Stimulated activated naive CD8-positive, alpha-beta T cell treated with anti-CD3 and anti-CD28 coated beads, Interleukin-15, amount 100 ng/mL, for 72 hours (primary cell): Measurements from ENCODE around the gene ZNF740.
"Not testable (repeated sequence)": the region's sequence is repeated elsewhere in the genome, so short reads cannot be mapped to it uniquely, and the experiment has no call there.

Source experiments
- ATAC-seq: fragments of 150-1000 bp; cut with Tn5 transposase; 2 replicates; pipeline ENCODE4 v1.10.0; 2021; ENCODE audit warnings: mild to moderate bottlenecking, moderate library complexity
- DNase-seq, 2 donors: peaks; one replicate each; pipeline ENCODE4 v3.0.0; 2021 to 2022
- H3K27ac Mint-ChIP-seq, 2 donors: one replicate each; pipeline ENCODE4 v1.8.0; 2022; ENCODE audit warnings: mild to moderate bottlenecking in 2 of 2, mixed read lengths in 2 of 2, moderate library complexity in 2 of 2
- H3K27me3 Mint-ChIP-seq: one replicate; pipeline ENCODE4 v1.8.0; 2022; ENCODE audit warnings: mixed read lengths
- H3K4me1 Mint-ChIP-seq: one replicate; pipeline ENCODE4 v1.8.0; 2022; ENCODE audit warnings: mild to moderate bottlenecking, mixed read lengths
- H3K4me3 Mint-ChIP-seq, 2 donors: one replicate each; pipeline ENCODE4 v1.8.0; 2022; ENCODE audit warnings: mild to moderate bottlenecking in 2 of 2, mixed read lengths in 2 of 2, moderate library complexity in 1 of 2
- H3K9me3 Mint-ChIP-seq, 2 donors: one replicate each; pipeline ENCODE4 v1.8.0; 2022; ENCODE audit warnings: mixed read lengths in 2 of 2

Gene ZNF740

GRCh38 chr12:53180220-53180930 lies at the start of gene ZNF740, which contains the start of gene CSAD:
Gene ZNF740, plus strand, starts transcription at chr12:53180722. Its CDS starts 1,262 bp downstream, at chr12:53181984.
Gene CSAD, minus strand, starts transcription at chr12:53180925. Its CDS starts 7,455 bp downstream, at chr12:53173470.
- ATAC-seq = peak; percentile 98
- peak within 1 kb of the TSS; percentile 96 for H3K27ac Mint-ChIP-seq

GRCh38 chr12:53131844-53132243 lies 48.7 kb upstream of the ZNF740 start:
- Mint-ChIP-seq H3K9me3 (no peaks in the 10 kb centered on the region), H3K4me3 (no peak overlapping the region), H3K4me1 (no peaks in the 10 kb centered on the region), H3K27ac (no peak overlapping the region), H3K27me3 (no peaks in the 10 kb centered on the region)
- ATAC-seq (no peak), DNase-seq (no peak)

More at GRCh38 chr12:53180220-53180930, at the start of gene ZNF740, which contains the start of gene CSAD:
- peak; percentile 96 to 98 for DNase-seq
- Mint-ChIP-seq H3K27me3 (no peaks in the 10 kb centered on the region), H3K9me3 (no peaks in the 10 kb centered on the region), H3K4me3 (peak within 1 kb of the TSS; percentile 91 to 94), H3K4me1 (peaks cover 63% of the 10 kb centered on the region)

GRCh38 chr12:53133722-53134121 lies 46.8 kb upstream of the ZNF740 start:
- H3K4me1 Mint-ChIP-seq = no peaks in the 10 kb centered on the region
- DNase-seq (no peak), ATAC-seq (no peak)
- no peaks in the 10 kb centered on the region for H3K27me3 Mint-ChIP-seq
- no peak overlapping the region for H3K4me3 Mint-ChIP-seq
- H3K27ac Mint-ChIP-seq = no peak overlapping the region
- H3K9me3 Mint-ChIP-seq = peaks cover 9 to 11% of the 10 kb centered on the region in 2 donors

GRCh38 chr12:53143355-53143754 lies 37.2 kb upstream of the ZNF740 start:
- H3K4me3 Mint-ChIP-seq = no peak overlapping the region
- DNase-seq (no peak), ATAC-seq (no peak)
- H3K27ac Mint-ChIP-seq = peak overlapping the region in 1 of 2 donors; percentile 43
- no peaks in the 10 kb centered on the region for H3K4me1 Mint-ChIP-seq
- no peaks in the 10 kb centered on the region for H3K27me3 Mint-ChIP-seq
- H3K9me3 Mint-ChIP-seq = peaks cover 0 to 5% of the 10 kb centered on the region in 2 donors

- no peak for ATAC-seq
- no peaks in the 10 kb centered on the region for H3K27me3 Mint-ChIP-seq
- DNase-seq = no peak
- H3K9me3 Mint-ChIP-seq = no peaks in the 10 kb centered on the region
- no peak overlapping the region for H3K27ac Mint-ChIP-seq
- no peaks in the 10 kb centered on the region for H3K4me1 Mint-ChIP-seq
- H3K4me3 Mint-ChIP-seq = no peak overlapping the region
These were observed 34.9 kb upstream of the ZNF740 start for GRCh38 chr12:53145383-53146260.

GRCh38 chr12:53147181-53147580 lies 33.3 kb upstream of the ZNF740 start:
- no peaks in the 10 kb centered on the region for H3K9me3 Mint-ChIP-seq
- DNase-seq = no peak
- no peak overlapping the region for H3K27ac Mint-ChIP-seq
- no peak overlapping the region for H3K4me3 Mint-ChIP-seq
- no peaks in the 10 kb centered on the region for H3K27me3 Mint-ChIP-seq
- ATAC-seq = no peak
- no peaks in the 10 kb centered on the region for H3K4me1 Mint-ChIP-seq

GRCh38 chr12:53147653-53148052 lies 32.9 kb upstream of the ZNF740 start:
- H3K4me1 Mint-ChIP-seq = no peaks in the 10 kb centered on the region

GRCh38 chr12:53151039-53151438 lies 29.5 kb upstream of the ZNF740 start:
- Mint-ChIP-seq H3K9me3 (no peaks in the 10 kb centered on the region), H3K4me1 (no peaks in the 10 kb centered on the region), H3K27me3 (no peaks in the 10 kb centered on the region), H3K27ac (no peak overlapping the region), H3K4me3 (no peak overlapping the region)
- ATAC-seq (no peak), DNase-seq (no peak)

More at GRCh38 chr12:53147653-53148052, 32.9 kb upstream of the ZNF740 start:
- Mint-ChIP-seq H3K9me3 (no peaks in the 10 kb centered on the region), H3K4me3 (no peak overlapping the region), H3K27ac (no peak overlapping the region), H3K27me3 (no peaks in the 10 kb centered on the region)
- DNase-seq = no peak
- ATAC-seq = no peak

- no peaks in the 10 kb centered on the region for H3K9me3 Mint-ChIP-seq
- H3K4me3 Mint-ChIP-seq = no peak overlapping the region
- H3K27ac Mint-ChIP-seq = no peak overlapping the region
- no peaks in the 10 kb centered on the region for H3K27me3 Mint-ChIP-seq
- no peak for DNase-seq
- no peak for ATAC-seq
- no peaks in the 10 kb centered on the region for H3K4me1 Mint-ChIP-seq
These were observed 28.1 kb upstream of the ZNF740 start for GRCh38 chr12:53152390-53152789.

- Mint-ChIP-seq H3K27me3 (no peaks in the 10 kb centered on the region), H3K4me1 (peaks cover 17% of the 10 kb centered on the region), H3K9me3 (no peaks in the 10 kb centered on the region), H3K4me3 (peak overlapping the region; percentile 34 to 54), H3K27ac (peak overlapping the region; percentile 92 to 95)
- DNase-seq = peak; percentile 89 to 90
- peak; percentile 98 for ATAC-seq
These were observed 21.2 kb upstream of the ZNF740 start for GRCh38 chr12:53159195-53159839.

- H3K27ac Mint-ChIP-seq = peak overlapping the region; percentile 47 to 95
- ATAC-seq = peak; percentile 4
These were observed 20.5 kb upstream of the ZNF740 start for GRCh38 chr12:53160000-53160399.

GRCh38 chr12:53160673-53161072 lies 19.8 kb upstream of the ZNF740 start:
- no peaks in the 10 kb centered on the region for H3K9me3 Mint-ChIP-seq
- H3K4me3 Mint-ChIP-seq = no peak overlapping the region
- H3K27me3 Mint-ChIP-seq = no peaks in the 10 kb centered on the region
- H3K4me1 Mint-ChIP-seq = peaks cover 17% of the 10 kb centered on the region
- H3K27ac Mint-ChIP-seq = peak overlapping the region in 1 of 2 donors; percentile 85
- ATAC-seq (no peak), DNase-seq (no peak)

More at GRCh38 chr12:53160000-53160399, 20.5 kb upstream of the ZNF740 start:
- Mint-ChIP-seq H3K4me1 (peaks cover 17% of the 10 kb centered on the region), H3K27me3 (no peaks in the 10 kb centered on the region), H3K9me3 (no peaks in the 10 kb centered on the region), H3K4me3 (no peak overlapping the region)
- DNase-seq = no peak

- DNase-seq = no peak
- ATAC-seq = no peak
- Mint-ChIP-seq H3K27me3 (no peaks in the 10 kb centered on the region), H3K4me1 (peaks cover 17% of the 10 kb centered on the region), H3K4me3 (no peak overlapping the region), H3K27ac (no peak overlapping the region), H3K9me3 (no peaks in the 10 kb centered on the region)
These were observed 19.2 kb upstream of the ZNF740 start for GRCh38 chr12:53161119-53161911.

GRCh38 chr12:53163008-53163407 lies 17.5 kb upstream of the ZNF740 start:
- not testable (repeated sequence) for H3K27me3 Mint-ChIP-seq, H3K4me3 Mint-ChIP-seq, ATAC-seq, H3K27ac Mint-ChIP-seq, DNase-seq, H3K9me3 Mint-ChIP-seq
- peaks cover 17% of the 10 kb centered on the region for H3K4me1 Mint-ChIP-seq

- H3K4me1 Mint-ChIP-seq = no peaks in the 10 kb centered on the region
- H3K27me3 Mint-ChIP-seq = no peaks in the 10 kb centered on the region
- DNase-seq (no peak), ATAC-seq (no peak)
- H3K4me3 Mint-ChIP-seq = no peak overlapping the region
- H3K9me3 Mint-ChIP-seq = no peaks in the 10 kb centered on the region
- H3K27ac Mint-ChIP-seq = no peak overlapping the region
These were observed 13.7 kb upstream of the ZNF740 start for GRCh38 chr12:53166837-53167236.
